ENCODE results near the gene PDLIM1. TPM values are rescaled to one million over a fixed set of nuclear protein-coding genes. Genes with fewer than 3 reads are reported as not detected.

Gene PDLIM1
- total and polyA plus RNA-seq, 2 experiments from 2014 or later, result 111 to 233 TPM

GRCh38 chr10:95260397-95260881 is 30.4 kb downstream of the PDLIM1 start (continued):
- TF ChIP-seq ZNF462 (CRISPR knock-in tag; IDR thresholded peaks at IDR 0.05) (no peak), CREB1 (CRISPR knock-in tag; IDR thresholded peaks at IDR 0.05; ENCODE audit: low read depth) (no peak)

GRCh38 chr10:95257849-95258248 is 33.0 kb downstream of the PDLIM1 start:
- no peak overlapping the region for H3K27ac Mint-ChIP-seq
- DNase-seq (ENCODE audit: low spot score) (no peak), ATAC-seq (no peak)
- Histone ChIP-seq H3K9me2 (ENCODE audit: insufficient read depth) (no peaks in the 10 kb centered on the region), H3K4me3 (no peak overlapping the region), H3F3A (replicated peaks; ENCODE audit: low read depth) (no peaks in the 10 kb centered on the region), H3K27me3 (ENCODE audit: insufficient read depth) (no peaks in the 10 kb centered on the region), H2AFZ (no peak overlapping the region), H3K27ac (ENCODE audit: low read depth) (peak overlapping the region; percentile 64; the same call in 1 of the 2 replicates), H3K4me2 (no peak overlapping the region), H3K79me2 (replicated peaks; ENCODE audit: insufficient read depth) (peaks cover 43% of the 10 kb centered on the region), H3K36me3 (ENCODE audit: insufficient read depth) (peaks cover 35% of the 10 kb centered on the region), H4K20me1 (replicated peaks; ENCODE audit: insufficient read depth) (no peaks in the 10 kb centered on the region), H3K4me1 (ENCODE audit: insufficient read depth) (0 out of 2 replicates have a peak, but pooled peaks cover 15% of the 10 kb centered on the region)
- peaks cover 73% of the 10 kb centered on the region for H3K36me3 Mint-ChIP-seq (ENCODE audit: low read depth)
- peaks cover 5% of the 10 kb centered on the region for H3K27me3 Mint-ChIP-seq (ENCODE audit: insufficient read depth, low read depth, poor library complexity)
- no peak overlapping the region for H3K4me3 Mint-ChIP-seq
- peaks cover 20% of the 10 kb centered on the region; the same call in 2 of the 3 replicates for H3K4me1 Mint-ChIP-seq
- H3K9me3 Mint-ChIP-seq, result peaks cover 18% of the 10 kb centered on the region; the same call in 2 of the 3 replicates
- TF ChIP-seq EZH2 (IDR thresholded peaks at IDR 0.05; ENCODE audit: low read depth, unreplicated experiment) (no peak), CTCF (conservative IDR thresholded peaks at IDR 0.05; ENCODE audit: low read depth in 2 of 2) (no peak), NANOG (IDR thresholded peaks at IDR 0.05; ENCODE audit: borderline replicate concordance) (no peak), REST (IDR thresholded peaks at IDR 0.05; ENCODE audit: unreplicated experiment) (no peak), POLR2AphosphoS5 (IDR thresholded peaks at IDR 0.05; ENCODE audit: low read depth) (no peak), CREB1 (CRISPR knock-in tag; IDR thresholded peaks at IDR 0.05; ENCODE audit: low read depth) (no peak), ZNF114 (CRISPR knock-in tag; IDR thresholded peaks at IDR 0.05) (no peak), EZH2phosphoT487 (IDR thresholded peaks at IDR 0.05; ENCODE audit: unreplicated experiment) (no peak), STAT1 (IDR thresholded peaks at IDR 0.05; ENCODE audit: unreplicated experiment) (no peak), ETS1 (IDR thresholded peaks at IDR 0.05) (no peak)
